GM21723 (cell line): Measurements from ENCODE around the gene RAVER2.
"Not testable (repeated sequence)": the region's sequence is repeated elsewhere in the genome, so short reads cannot be mapped to it uniquely, and the experiment has no call there.

Source experiments
- ATAC-seq: cut with Tn5 transposase; IDR thresholded peaks from one replicate; pipeline ENCODE4 v1.9.1; 2021; ENCODE audit warnings: mild to moderate bottlenecking, moderate library complexity; ENCODE audit not compliant: unreplicated experiment

RAVER2 gene

DNA sequence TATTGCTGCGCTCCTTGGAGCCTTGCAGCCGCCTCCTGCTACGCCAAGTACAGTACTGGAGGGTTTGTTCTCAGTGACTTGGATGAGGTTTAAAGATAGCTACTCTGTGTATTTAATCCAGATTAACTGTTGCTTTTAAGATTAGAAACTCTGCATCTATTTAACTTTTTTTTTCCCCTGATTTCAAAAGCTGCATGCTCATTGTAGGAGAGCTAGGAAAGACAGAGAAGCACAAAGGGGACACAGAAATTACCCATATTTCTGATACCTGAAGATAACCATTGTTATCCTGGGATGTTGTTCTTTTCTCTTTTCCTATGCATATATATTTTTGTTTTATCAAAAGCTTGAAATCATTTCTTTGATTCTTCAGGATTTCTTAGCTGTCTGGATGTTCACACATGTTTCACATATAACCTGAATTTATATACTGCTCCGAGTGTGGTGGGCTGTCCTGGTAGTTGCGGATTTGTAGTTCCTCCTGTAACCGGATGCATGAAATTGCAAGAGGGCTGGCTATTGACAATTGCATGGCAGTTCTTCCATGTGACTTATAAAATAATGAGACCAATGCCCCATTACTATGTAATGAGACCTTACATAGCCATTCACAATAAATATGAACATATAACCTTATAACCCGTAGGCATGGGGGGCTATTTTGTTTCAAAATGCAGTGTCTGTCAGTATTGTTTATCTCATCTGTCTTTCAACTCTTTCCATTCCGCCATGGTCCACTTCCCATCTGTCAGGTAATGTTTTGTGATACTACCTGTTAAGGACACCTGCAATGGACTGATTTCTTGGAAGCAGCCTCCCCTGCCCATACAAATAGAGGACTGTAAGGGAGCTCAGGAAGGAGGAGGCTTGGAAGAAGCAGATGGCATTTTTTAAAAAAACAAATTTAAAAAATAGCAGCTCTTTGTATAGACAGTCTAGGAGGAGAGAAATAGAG, 1.4 kb downstream of the RAVER2 start:
- ATAC-seq, result no peak

DNA sequence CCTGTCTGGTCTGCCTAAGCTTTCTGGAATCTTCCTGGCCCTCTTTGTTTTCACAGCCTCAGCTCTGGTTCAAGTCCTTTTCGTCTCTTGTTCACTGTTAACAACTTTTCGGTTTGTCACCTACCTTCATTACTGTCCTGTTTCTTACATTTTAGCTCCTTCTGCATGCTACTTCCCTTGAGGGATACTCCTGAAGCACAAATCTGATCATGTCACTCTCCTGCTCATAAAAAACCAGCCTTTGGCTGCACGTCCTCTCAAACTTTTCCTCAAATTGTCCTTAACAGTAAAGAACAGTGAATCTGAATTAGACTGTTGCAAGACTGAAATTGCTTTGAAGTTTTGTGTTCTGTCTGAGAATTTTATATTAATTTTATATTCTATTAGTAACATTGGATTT, 3.3 kb downstream of the RAVER2 start:
- no peak for ATAC-seq

GRCh38 chr1:64748706-64749105, 3.8 kb downstream of the RAVER2 start:
- no peak for ATAC-seq

GRCh38 chr1:64750092-64750491, 5.2 kb downstream of the RAVER2 start:
- ATAC-seq, result no peak

GRCh38 chr1:64750875-64751274, 6.0 kb downstream of the RAVER2 start:
- no peak for ATAC-seq

- ATAC-seq, result no peak
Observed at GRCh38 chr1:64754173-64754572, 9.3 kb downstream of the RAVER2 start.

- no peak for ATAC-seq
Observed at GRCh38 chr1:64755361-64755760, 10.5 kb downstream of the RAVER2 start.

- no peak for ATAC-seq
Observed at GRCh38 chr1:64756770-64757169, 11.9 kb downstream of the RAVER2 start.

- ATAC-seq, result no peak
Observed at GRCh38 chr1:64757213-64757612, 12.3 kb downstream of the RAVER2 start.

- no peak for ATAC-seq
Observed at GRCh38 chr1:64758233-64758632, 13.4 kb downstream of the RAVER2 start.

DNA sequence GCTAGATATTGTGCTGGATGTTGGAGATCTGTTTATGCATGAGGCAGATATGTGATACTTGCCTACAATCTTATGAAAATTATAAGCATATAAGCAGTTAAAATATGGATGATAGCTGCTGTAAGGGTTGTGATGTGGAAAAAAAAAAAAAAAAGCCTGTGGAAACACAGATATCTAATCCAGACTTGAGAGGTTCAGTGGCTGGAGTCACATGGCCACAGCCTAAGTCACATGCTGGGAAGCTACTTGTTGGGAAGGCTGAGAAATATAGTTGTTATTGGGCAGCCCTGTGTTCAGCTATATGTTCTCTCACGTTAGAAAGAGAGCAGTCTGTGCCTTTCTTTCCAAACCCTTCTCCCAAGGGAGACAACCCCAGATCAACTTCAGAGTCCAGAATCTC, 15.1 kb downstream of the RAVER2 start:
- no peak for ATAC-seq

DNA sequence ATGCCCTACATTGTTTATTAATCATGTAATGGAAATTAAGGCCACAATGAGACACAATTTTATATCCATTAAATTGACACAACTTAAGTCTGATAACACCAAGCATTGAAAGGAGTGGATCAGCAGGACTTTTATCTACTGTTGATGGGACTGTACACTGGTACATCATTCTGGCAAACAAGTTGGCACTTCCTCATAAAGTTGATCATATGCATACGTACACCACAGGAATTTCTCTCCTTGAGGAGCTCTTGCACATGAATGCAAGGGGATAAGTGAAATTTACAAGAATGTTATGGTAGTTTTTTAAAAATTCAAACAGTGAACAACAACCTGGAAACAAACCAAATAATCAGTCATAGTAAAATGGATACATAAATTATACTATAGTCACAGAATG, 20.1 kb downstream of the RAVER2 start:
- ATAC-seq, result no peak

GRCh38 chr1:64765826-64766225, 21.0 kb downstream of the RAVER2 start:
- no peak for ATAC-seq

- ATAC-seq, result no peak
Observed at GRCh38 chr1:64766429-64766828, 21.6 kb downstream of the RAVER2 start.

GRCh38 chr1:64769482-64769881, 24.6 kb downstream of the RAVER2 start:
- ATAC-seq, result no peak

DNA sequence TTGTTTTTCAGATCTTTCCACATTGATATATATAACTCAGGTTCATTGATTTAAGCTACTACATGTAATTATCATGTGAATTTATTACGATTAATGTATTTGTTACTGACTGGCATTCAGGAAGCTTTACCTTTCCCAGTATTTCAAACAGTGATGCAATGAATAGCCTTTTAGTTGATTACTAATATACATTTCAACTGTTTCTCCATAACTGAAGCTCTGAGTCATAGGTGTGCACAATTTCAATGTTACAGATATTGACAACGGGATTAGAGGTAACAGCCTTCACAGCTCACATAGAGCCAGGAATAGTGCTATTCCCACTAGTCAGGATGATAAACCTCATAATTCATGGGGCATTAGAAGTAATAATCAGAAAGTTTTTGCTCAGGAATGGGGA, 25.1 kb downstream of the RAVER2 start:
- ATAC-seq, result no peak

GRCh38 chr1:64773306-64773705, 28.4 kb downstream of the RAVER2 start:
- not testable (repeated sequence) for ATAC-seq

GRCh38 chr1:64775113-64775512, 30.2 kb downstream of the RAVER2 start:
- ATAC-seq, result no peak

- not testable (repeated sequence) for ATAC-seq
Observed at GRCh38 chr1:64782044-64782443, 37.2 kb downstream of the RAVER2 start.

GRCh38 chr1:64782848-64783247, 38.0 kb downstream of the RAVER2 start:
- ATAC-seq, result not testable (repeated sequence)

DNA sequence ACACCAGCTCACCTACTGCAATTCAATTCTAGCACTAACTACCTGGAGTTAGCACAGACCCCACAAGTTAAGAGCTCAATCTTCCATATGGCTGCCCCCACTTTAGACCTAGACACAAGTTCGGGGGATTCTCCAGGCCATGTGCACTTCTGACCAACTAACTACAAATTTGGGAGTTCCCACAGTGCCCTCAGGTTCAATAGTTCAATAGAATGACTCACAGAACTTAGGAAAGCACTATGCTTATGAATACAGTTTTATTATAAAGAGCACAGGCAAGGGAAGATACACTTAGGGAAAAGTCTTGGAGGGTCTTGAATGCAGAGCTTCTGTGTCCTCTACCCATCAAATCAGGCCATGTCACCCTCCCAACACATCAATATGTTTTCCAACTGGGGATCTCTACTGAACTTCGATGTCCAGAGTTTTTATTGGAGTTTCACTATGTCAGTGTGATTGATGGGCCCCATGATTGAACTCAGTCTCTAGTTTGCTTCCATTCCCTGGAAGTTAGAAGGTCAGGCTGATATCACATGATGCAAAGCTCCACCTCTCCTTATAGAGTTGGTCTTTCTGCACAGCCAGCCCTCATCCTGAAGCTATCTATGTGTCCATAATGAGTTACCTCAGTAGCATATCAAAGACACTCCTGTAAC, 46.1 kb downstream of the RAVER2 start:
- no peak for ATAC-seq

GRCh38 chr1:64798872-64799271, 54.0 kb downstream of the RAVER2 start:
- ATAC-seq, result no peak
